H1 (cell line): ENCODE measurements around the gene ARHGEF4. TPM values are rescaled to one million over a fixed set of nuclear protein-coding genes. Genes with fewer than 3 reads are reported as not detected.
A peak's percentile ranks its signal among the peaks of the same experiment; 100 is the strongest.

ENCODE experiments used
- CHD2 ChIP-seq: IDR thresholded peaks from 2 replicates; pipeline ENCODE4 v1.6.1; 2012; ENCODE audit warnings: low read length, improper control_type of control experiment
- CHD7 ChIP-seq: fragments of 300-600 bp; sonication (generic); IDR thresholded peaks from 2 replicates; pipeline ENCODE4 v1.7.1; 2012; ENCODE audit warnings: low read length, moderate library complexity, mild to moderate bottlenecking, inconsistent platforms; ENCODE audit not compliant: insufficient replicate concordance
- HDAC2 ChIP-seq, 2 experiments: fragments of 300-600 bp in 1 of 2; sonication (generic) in 1 of 2; IDR thresholded peaks; 2 replicates each; pipeline ENCODE4 v1.6.1; 2011 to 2012; ENCODE audit warnings: low read depth in 2 of 2, low read length in 2 of 2, mild to moderate bottlenecking in 2 of 2, moderate library complexity in 2 of 2, borderline replicate concordance in 1 of 2, inconsistent platforms in 1 of 2
- JUN ChIP-seq: IDR thresholded peaks from 2 replicates; pipeline ENCODE4 v1.6.1; 2011; ENCODE audit warnings: low read depth, mild to moderate bottlenecking, improper control_type of control experiment, low read length
- KDM4A ChIP-seq: IDR thresholded peaks from one replicate; pipeline ENCODE4 v1.7.1; 2012; ENCODE audit warnings: low read depth, mild to moderate bottlenecking, moderate library complexity, low read length, inconsistent platforms; ENCODE audit not compliant: severe bottlenecking
- KDM5A ChIP-seq: fragments of 200-600 bp; IDR thresholded peaks from 2 replicates; pipeline ENCODE4 v1.7.1; 2012; ENCODE audit warnings: mild to moderate bottlenecking, low read length, inconsistent platforms, mixed read lengths
- SAP30 ChIP-seq: fragments of 300-600 bp; sonication (generic); IDR thresholded peaks from 2 replicates; pipeline ENCODE4 v1.7.1; 2012; ENCODE audit warnings: low read length, moderate library complexity, mild to moderate bottlenecking, inconsistent platforms; ENCODE audit not compliant: insufficient read depth, insufficient replicate concordance
- SIX5 ChIP-seq: IDR thresholded peaks from 2 replicates; pipeline ENCODE4 v1.6.1; 2011; ENCODE audit warnings: mild to moderate bottlenecking, low read depth, low read length
- SUZ12 ChIP-seq: fragments of 200-600 bp; sonication (generic); IDR thresholded peaks from 2 replicates; pipeline ENCODE4 v1.6.1; 2012; ENCODE audit warnings: mild to moderate bottlenecking, inconsistent platforms, low read length, moderate library complexity, mixed read lengths
- YY1 ChIP-seq: IDR thresholded peaks from 2 replicates; pipeline ENCODE4 v1.6.1; 2011; ENCODE audit warnings: low read depth, mild to moderate bottlenecking, low read length
- polyA plus RNA-seq, 7 experiments: library from polyadenylated mRNA; depleted of rRNA in 3 of 7; stranded (reverse) in 5 of 7; unstranded in 2 of 7; fragments of >200 nt in 5 of 7; fragments of 200-250 nt in 2 of 7; gene quantifications; 1 replicate in 5 of 7; 2 replicates in 1 of 7; 4 replicates in 1 of 7; pipeline versions ENCODE4 v1.2.1 to v1.2.3, GENCODE V29; 2011 to 2013; ENCODE audit warnings: missing spikeins in 2 of 7, mixed read lengths in 2 of 7
- total RNA-seq: library from RNA; stranded (reverse); fragmentation: NEBNext Ultra II Directional; extraction: Animal tissue kit (Norgen Biotek cat#: 25700); gene quantifications from 2 replicates; pipeline ENCODE4 v1.2.1, GENCODE V29; 2021

Gene ARHGEF4
- total and polyA plus RNA-seq, 2 of the 8 experiments (the other 6 are each of a cell fraction or from before 2014, with no cell fraction given): 10.6 to 14.6 TPM

- TF ChIP-seq CHD7 (no peak), CHD2 (no peak), YY1 (no peak), SAP30 (no peak), HDAC2 (IDR thresholded peaks at IDR 0.05; ENCODE audit: borderline replicate concordance in 1 of 2, low read depth in 2 of 2, low read length in 2 of 2) (no peak), SUZ12 (peak; percentile 49), SIX5 (no peak), JUN (no peak), KDM5A (no peak), KDM4A (peak; percentile 73)
- TF ChIP-seq, all 59 proteins: peak for 3
These were observed 579 bp downstream of the ARHGEF4 start (continued) for GRCh38 chr2:130837175-130837810.
